Esophagus squamous epithelium (tissue), 4 donors: ENCODE data around the gene SCARB1.

Experiments
- CTCF ChIP-seq, 6 experiments: fragments of 450-650 bp in 4 of 6; fragments of 200-600 bp in 2 of 6; sonication (generic) in 2 of 6; IDR thresholded peaks; one replicate each; pipeline ENCODE4 v1.5.1; 2016 to 2019; ENCODE audit warnings: antibody characterized with exemption in 6 of 6, mild to moderate bottlenecking in 4 of 6, moderate library complexity in 4 of 6
- POLR2A ChIP-seq, 4 donors: fragments of 450-650 bp; IDR thresholded peaks; one replicate each; pipeline ENCODE4 v1.6.1; 2017; ENCODE audit warnings: antibody characterized with exemption in 4 of 4, mild to moderate bottlenecking in 4 of 4, moderate library complexity in 3 of 4

- TF ChIP-seq CTCF (IDR thresholded peaks at IDR 0.05) (no peak), POLR2A (IDR thresholded peaks at IDR 0.05) (no peak)
Measured at GRCh38 chr12:124750787-124751471, 112.7 kb downstream of the SCARB1 start.
